GM21576 (cell line): ENCODE measurements around the gene NDST1.
"Not testable (repeated sequence)": the region's sequence is repeated elsewhere in the genome, so short reads cannot be mapped to it uniquely, and the experiment has no call there.

ENCODE experiments used
- ATAC-seq: cut with Tn5 transposase; IDR thresholded peaks from one replicate; pipeline ENCODE4 v1.9.1; 2021; ENCODE audit warnings: mild to moderate bottlenecking, moderate library complexity; ENCODE audit not compliant: unreplicated experiment

NDST1 gene

DNA sequence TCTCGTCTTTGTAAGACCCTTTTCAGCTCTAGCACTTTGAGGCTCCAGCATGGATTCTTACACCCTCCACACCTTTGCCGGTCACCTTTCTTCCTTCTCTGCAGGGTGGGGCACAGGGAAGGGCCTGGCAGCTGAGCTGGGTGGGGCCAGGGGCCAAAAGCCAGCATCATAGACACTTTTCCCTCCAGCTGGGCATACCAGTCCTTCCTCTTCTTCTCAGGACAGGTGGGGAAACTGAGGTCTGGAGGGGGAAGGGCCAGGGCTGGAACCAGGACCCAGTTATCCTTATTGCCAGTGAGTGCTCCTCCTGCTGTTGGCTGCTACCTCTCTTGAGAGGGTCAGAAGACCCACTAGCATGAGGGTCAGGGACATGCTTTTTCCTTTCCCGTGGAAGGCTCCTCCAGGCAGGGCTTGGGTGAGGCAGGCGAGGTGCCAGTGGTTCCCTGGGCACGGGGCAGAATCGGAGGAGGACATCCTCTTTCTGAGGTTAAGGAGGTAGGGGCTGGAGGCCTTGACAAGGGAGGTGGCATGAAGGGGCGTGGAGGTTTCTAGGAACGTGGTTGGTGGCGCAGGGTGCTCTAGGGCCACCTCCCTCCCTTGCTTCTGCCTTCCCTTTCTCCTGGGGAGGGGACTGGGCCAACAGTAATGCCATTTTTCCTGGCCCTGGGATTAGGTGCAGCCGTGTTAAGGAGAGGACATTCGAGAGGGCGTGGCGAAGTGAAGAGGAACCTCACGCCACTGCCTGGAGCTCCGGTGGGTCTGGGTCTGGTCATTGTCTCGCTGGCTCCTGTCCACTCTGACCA lies at the start of gene NDST1:
Gene NDST1 (plus strand): TSS at position 658 of the 803 bp plus-strand sequence. CDS start 13,124 bp downstream, outside the sequence.
- ATAC-seq, result no peak

DNA sequence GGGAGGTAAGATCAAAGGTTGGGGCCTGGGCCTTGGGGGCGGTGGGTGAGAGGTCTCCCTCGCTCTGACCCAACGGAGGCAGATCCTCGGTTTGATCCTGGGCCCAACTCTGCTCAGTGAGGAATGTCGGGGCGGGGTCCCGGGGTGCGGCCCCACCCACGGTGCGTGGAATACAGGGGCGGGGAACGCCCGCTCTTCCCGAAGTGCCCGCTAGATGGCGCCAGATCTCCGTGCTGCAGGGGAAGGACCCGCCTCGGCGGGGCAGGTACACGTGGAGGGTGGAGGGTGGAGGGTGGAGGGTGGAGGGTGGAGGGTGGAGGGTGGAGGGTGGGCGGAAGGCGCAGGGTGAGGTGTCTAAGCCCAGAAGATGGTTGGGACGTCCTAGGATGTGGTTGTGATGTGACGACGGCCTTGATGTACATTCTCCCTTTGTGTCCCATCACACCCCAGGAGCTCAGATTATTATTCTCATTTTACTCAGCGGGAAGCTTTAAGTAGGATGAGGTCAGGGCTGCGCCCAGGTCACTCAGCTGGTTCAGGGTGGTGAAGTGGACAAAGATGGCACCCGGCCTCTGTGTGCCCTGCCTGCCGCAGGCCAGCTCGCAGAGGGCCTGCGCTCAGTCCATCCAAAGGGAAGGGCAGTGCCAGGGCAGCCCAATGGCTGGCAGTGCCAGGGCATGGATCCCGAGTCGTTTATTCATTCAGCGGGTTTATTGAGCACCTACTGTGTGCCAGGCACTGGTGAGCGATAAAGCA lies 49.0 kb upstream of the NDST1 start:
- peak; percentile 68 for ATAC-seq

DNA sequence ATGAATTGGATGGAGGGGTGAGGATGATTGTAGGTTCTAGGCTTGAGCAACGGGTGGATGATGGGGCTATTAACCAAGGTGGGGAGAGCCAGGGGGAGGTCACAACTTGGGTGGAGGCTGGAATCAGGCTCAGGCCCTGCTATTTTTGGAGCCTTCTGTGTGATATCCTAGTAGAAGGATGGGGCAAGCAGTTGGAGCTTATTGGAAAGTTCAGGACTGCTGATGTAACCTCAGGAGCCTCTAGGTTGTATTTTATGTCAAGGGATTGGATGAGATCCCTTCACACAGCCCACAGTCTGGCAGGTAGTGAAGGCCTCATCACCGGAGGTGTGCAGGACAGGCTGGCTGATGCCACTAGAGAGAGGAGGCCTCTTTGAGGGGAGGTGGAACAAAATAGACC lies 47.1 kb upstream of the NDST1 start:
- peak; percentile 10 for ATAC-seq

DNA sequence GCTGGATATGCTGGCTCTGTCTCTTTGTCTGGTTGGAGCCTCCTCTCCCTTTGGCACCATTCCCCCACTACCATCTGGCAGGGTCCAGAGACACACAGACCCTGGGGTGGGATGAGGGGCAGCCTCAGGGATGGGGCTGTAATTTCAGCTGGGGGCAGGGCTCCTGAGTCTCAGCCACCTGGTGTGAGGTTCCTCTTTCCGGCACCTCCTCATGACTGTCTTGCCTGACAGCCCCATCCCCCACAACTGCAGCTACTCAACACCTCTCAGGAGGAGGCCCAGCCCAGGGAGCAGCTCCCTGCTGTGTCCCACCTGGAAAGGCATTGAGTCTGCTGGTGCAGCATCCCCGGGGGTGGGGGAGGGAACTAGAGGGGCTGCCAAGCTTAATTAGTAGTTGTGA lies 46.7 kb upstream of the NDST1 start:
- peak; percentile 80 for ATAC-seq

DNA sequence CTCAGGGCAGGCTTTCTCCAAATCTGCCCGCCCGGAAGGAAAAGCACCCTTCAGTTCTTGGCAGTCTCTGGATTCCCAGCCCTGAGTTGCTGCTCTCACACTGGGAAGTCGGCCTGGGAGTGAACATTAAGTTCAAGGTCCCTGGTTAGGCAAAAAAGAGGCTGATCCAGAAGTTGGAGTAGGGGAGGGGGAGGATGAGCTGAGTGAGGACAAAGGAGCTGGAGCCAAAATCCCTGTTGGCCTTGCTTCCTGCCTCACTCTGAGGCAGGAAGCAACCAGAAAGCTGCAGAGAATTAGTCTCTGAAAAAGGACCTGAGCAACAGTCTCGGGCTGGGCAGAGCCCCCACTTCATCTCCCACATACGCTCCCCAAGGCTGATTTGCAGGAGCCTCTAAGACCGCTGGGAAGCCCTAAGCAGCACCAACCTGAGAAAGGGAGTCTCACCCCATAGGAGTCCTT lies 43.3 kb upstream of the NDST1 start:
- ATAC-seq, result no peak

DNA sequence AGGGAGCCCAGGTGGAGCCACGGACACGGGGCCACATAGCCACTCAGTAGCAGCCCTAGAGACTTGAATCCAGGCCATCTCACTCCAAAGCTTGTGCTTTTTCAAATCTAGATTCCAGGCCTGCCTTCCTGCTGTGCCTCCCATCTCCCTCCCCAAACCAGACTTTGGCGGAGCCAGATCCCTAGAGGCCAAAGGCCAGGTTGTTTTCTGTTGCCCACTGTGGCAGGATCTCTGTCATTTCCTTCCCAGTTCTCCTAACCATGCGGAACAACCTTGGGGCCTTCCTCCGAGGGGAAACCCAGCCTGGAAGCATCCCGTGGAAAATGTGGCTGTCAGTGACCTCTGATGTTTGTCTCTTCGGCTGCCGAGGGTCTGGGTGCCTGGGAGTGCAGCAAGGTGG lies 42.0 kb upstream of the NDST1 start:
- ATAC-seq, result no peak

DNA sequence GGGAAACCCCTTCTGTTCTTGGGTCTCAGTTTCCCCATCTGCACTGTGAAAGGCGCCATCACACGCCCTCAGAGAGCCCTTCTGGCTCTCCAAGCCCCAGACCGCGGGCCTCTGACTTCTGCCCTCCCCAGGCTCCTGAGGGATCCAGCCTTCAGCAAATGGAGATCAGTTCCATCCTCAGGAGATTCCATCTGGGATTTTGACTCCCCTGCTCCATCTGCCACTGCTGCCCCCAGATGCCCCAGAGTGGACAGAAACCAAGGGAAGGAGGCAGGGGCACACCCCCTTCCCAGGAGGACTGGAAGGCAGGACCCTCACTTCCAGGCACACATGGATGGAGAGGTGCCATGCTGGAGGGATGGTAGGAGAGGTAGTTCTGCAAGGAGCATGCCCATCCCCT lies 39.7 kb upstream of the NDST1 start:
- no peak for ATAC-seq

DNA sequence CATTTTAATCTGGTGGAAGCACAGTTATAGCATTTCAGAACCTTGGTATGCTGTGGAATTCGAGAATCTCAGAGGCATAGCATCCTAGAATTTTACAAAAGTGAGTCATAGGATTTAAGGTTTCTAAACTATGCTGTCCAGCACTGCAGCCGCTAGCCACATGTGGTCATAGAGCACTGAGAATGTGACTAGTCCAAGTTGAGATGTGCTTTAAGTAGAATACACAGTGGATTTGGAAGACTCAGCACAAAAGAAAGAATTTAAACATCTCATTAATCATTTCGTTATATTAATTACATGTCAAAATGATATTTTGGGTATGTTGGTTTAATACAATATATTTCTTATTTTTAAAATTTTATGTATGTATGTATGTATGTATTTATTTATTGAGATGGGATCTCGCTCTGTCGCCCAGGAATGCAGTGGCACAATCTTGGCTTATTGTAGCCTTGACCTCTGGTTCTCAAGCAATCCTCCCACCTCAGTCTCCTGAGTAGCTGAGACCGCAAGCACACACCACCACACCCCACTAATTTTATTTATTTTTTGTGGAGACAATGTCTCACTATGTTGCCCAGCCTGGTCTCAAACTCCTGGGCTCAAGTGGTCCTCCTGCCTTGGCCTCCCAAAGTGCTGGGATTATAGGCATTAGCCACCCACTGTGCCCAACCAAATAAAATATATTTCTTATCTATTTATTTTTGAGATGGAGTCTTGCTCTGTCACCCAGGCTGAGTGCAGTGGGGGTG lies 38.0 kb upstream of the NDST1 start:
- ATAC-seq, result no peak

DNA sequence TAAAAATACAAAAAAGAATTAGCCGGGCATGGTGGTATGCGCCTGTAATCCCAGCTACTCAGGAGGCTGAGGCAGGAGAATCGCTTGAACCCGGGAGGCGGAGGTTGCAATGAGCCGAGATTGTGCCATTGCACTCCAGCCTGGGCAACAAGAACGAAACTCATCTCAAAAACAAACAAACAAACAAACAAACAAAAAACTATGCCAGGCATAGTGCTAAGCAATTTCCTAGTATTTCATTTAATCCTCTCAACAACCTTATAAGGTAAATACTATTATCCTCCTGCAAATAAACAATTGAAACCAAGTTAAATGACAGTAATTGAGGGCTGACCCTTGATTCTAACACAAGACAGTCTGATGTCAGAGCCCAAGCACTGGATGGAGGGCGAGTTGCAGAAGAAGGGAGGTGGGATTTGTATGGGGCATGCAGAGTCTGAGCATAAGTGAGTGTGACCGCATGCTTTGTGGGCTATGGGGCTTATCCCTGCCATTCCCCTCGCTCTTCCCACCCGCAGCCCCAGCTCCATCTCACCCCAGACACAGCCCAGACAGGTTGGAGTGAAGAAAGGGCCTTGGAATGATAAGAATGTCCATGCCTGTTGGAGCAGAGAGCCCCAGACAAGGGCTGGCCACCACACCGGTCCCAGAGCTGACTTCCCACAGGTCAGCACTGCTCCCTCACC lies 34.1 kb upstream of the NDST1 start:
- no peak for ATAC-seq

DNA sequence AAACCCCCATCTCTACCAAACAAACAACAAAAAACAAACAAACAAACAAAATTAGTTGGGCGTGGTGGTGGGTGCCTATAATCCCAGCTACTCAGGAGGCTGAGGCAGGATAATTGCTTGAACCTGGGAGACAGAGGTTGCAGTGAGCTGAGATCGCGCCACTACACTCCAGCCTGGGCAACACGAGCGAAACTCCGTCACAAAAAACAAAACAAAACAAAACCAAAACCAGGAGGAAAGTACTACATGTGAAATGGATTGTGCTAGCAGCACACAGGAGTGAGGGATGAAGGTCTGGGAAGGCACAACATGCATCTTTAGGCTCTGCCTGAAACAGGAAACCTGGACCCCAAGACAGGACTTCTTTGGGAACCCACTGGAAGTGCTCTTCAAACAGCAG lies 31.4 kb upstream of the NDST1 start:
- not testable (repeated sequence) for ATAC-seq

DNA sequence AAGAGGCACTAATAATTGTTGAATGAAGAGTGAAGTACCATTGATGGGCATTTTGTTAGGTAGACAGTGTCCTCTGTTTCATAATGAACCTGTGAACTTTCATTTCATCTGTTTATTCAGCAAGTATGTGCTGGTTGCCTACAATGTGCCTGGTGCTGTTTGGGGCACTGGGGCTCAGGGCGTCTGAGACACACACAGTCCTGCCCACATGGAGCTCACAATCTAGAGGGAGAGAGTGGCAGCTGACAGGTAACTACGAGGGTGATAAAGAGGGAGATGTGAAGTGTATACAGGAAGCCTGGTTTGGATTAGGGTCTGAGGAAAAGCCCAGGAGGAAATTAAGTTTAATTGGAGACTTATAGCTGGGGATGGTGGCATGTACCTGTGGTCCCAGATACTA lies 28.5 kb upstream of the NDST1 start:
- ATAC-seq, result no peak

DNA sequence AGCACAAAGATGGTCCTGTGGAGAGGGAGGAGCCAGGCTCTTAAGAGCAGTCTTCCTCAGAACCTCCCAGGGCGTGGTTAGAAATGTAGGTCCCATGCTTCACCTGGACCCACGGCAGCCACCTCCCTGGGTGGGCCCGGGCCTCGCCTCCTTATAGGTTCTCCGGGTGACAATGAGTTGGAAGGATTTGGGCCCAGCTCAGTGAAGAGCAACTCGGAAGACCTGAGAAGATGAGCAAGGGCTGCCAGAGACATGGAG lies 26.3 kb upstream of the NDST1 start:
- no peak for ATAC-seq

DNA sequence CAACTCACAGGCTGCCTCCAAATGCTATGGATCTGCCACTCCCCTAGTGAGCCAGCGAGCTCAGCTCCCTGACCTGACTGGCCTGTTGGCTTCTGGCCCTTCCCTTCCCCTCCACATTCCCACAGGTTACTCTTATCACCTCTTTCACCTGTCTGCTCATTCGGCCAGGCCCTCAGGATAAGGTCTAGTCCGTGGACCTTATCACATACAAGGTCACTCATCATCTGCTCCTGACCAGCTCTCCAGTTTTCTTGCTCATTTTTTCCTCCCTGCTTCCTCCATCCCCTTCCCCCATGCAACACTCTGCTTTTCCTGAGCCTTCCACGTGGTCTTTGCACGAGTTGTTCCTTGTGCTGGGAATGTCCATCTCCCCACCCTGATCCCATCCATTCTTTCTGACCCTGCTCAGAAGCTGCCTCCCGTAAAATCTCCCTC lies 25.9 kb upstream of the NDST1 start:
- ATAC-seq, result no peak

DNA sequence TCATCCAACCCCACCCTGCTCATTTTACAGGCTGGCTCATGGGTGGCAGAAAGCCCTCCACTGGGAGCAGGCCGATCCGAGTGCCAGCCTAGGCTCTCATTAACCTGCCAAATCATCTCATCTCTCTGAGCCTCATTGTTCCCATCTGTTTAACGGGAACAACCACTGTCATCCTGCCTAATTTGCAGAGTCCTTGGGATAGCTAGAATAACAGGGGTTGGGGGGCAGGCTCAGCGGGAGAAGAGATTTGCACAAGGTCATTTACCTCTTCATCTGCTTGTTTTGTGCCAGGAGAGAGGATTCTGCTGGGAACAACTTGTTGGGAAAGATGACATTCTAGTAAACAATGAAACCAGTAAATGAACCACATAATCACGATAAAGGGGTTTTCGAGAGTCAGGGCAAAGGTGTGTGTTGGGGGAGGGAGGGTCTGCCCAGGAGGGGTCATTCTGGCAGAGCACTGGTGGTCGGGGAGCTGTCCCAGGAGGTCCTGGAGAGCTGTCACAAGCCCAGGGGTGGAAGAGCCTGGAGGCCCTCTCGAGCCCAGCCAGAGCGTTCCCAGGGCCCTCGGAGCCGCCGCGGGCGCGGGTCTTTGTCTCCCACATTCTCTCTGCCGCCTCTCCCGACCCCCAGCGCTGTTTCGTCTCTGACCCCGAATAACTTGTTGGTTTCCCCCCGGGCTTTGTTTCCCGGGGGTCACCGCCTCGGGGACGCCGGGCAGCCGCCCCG lies 22.8 kb upstream of the NDST1 start:
- no peak for ATAC-seq

DNA sequence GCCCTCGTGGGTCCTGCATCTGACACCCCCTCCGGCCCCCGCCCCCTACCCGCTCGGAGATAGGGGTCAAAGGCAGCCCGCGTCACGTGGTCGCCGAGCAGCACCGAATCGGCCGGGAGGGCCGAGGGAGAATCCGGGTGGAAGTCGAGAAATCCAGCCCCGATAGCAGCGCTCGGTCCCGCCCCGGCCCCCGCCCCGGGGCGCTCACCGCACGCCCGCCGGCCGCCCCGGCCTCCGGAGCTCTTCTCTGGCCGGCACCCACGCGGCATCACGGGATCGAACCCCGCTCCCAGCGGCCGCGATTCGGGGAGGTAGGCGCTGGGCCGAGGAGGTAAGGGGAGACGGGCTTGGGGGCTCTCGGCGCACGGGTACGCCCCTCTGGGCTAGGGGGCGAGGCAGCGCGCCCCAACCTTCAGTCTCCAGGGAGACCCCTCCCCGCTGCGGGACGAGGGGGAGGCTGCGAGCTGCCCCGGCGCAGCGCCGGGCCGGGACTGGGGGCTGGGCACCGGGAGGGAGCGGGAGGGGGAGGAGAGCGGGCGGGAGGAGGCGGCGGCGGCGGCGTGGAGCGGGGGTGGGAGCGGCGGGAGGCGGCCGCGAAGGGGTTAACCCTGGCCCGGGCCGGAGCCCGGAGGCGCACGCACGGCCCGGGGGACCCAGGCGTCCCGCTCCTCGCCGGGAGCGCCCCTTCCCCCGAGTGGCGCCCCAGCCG lies 22.1 kb upstream of the NDST1 start:
- no peak for ATAC-seq

DNA sequence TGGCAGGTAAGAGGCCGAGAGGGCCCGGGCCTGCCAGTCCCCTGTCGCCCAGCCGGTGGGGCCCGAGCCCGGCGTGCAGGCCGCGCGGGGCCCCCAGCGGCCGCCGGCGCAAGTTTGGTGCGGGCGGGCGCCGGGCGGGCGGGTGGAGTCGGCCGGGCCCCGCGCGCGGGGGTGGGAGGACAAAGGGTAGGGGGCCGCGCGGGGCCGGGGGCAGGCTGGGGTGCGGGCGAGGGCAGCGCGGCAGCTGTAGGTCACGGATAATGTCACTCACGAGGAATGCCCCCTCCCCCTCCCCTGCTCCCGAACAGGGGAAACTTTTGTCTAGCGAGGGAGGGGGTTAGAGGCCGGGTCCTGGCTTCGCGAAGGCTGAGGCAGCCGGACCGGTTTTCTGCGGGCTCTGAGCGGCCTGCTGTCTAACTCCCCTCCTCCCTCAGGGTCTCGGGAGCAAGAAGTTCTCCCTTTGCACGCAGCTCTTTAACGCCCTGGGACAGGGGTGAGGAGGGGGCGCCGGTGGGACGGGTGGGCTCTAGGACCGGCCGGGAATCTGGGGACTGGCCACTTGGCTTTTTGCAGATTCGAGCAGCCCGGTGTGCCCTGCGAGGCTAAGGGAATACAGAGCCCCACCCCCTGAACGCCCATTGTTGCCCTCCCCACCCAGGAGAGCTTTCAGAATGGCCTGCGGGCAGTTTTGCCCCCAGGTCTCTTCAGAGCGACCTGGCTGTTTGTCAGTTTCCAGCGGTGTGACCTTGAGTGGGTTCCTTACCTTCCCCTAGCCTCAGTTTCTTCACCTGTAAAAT lies 21.3 kb upstream of the NDST1 start:
- no peak for ATAC-seq

DNA sequence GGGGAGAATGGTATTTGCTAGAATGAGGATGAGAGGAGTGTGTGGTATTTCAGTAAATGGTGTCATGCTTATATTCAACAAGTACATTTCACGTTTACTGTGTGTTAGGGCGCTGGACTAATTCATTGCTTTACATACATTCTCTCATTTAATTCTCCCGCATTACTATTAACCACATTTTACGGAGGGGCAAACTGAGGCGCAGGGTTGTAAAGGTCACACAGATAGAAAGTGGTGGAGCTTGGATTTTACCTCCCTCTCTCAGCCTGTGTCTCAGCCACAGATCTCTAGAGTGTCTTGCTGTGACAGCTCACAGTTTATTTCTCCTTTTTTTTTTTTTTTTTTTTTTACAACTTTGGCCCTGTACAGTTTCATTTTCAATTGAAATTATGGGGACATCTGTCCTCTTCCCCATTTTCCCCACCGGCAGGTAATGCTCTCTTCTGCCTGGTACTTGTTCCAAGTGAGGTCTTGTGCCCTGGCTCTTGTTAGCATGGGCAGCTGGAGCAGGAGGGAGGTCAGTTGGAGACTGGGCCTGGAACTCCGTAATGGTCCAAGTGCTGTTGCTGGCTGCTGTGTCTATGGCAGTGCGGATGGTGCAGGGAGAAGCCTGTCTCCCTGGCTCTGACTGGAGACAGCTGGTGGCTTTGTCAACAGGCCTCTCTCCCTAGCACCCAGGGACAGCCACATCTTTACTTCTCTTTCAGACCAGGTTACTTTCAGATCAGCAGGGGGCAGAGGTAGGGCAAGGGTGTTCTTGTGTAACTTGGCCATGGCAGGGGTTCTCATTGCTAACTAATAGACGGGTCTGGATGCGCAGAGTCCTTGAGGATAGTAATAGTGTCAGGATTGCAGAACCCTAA lies 20.5 kb upstream of the NDST1 start:
- ATAC-seq, result no peak
